ENCODE results near the gene TBL3.

The TBL3 gene

DNA sequence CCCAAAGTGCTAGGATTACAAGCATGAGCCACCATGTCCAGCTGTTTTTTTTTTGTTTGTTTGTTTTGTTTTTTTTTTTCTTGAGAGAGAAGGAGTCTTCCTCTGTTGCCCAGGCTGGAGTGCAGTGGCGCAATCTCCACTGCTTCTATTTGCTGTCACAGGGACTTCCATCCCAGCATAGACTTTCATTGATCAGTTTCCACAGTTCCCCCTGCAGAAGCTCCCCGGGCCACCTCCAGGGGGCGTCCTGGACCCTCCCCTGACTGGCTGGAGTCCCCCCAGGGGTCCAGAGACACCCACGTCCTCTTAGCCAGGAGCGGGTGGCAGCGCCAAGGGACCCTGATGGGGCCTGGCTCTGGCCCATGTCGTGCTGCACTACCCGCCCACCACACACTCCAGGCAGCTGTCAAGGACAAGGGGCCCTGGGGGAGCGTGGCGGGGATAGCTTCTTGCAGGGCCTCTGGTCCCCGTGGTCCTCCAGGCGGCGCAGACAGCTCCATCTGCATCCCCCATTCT, 44.6 kb downstream of the TBL3 start:
- no peak for DNase-seq (ENCODE audit: low read depth)

DNA sequence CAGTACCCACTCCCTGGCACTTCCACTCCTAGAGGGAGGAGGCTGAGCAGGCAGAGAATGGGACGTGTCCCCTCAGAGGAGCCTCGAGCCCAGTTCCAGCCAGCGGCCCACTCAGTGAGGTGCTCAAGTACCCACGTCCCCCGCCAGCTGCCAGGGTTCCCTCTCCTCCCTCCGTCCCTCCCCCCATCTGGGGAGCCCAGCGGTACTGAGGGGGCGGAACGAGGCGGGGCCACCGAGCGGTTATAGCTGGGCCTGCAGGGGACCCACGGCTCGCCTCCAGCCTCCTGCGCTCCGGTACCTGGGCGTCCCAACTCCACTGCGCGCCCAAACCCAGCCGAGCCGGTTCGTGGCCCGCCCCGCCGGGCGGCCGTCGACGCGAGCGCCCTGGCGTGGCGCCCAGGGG, 47.7 kb downstream of the TBL3 start, which contains the start of gene NPW:
Gene NPW (plus strand): TSS at position 268 of the 403 bp plus-strand sequence.
- no peak for DNase-seq (ENCODE audit: low read depth)

DNA sequence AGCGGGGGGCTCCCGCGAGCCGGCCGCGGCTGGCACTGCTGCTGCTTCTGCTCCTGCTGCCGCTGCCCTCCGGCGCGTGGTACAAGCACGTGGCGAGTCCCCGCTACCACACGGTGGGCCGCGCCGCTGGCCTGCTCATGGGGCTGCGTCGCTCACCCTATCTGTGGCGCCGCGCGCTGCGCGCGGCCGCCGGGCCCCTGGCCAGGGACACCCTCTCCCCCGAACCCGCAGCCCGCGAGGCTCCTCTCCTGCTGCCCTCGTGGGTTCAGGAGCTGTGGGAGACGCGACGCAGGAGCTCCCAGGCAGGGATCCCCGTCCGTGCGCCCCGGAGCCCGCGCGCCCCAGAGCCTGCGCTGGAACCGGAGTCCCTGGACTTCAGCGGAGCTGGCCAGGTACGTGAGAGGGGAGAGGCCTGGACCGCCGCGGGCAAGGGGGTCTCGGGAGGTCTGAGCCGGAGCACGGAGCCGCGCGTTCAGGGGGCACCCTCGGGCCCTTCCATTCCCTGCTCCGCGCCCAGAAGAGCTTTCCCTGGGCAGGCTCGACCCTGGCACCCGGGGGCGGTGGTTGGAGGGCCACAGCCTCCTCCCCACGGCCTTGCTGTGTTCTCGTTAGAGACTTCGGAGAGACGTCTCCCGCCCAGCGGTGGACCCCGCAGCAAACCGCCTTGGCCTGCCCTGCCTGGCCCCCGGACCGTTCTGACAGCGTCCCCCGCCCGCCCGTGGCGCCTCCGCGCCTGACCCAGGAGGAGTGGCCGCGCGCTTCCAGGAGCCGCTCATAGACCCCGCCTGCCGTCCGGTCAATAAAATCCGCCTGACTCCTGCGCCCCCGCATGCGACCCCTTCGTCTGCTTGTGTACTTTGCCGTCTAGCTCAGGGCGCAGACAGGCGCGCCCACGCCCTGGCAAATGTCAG, 48.3 kb downstream of the TBL3 start:
- DNase-seq (ENCODE audit: low read depth) = no peak

DNA sequence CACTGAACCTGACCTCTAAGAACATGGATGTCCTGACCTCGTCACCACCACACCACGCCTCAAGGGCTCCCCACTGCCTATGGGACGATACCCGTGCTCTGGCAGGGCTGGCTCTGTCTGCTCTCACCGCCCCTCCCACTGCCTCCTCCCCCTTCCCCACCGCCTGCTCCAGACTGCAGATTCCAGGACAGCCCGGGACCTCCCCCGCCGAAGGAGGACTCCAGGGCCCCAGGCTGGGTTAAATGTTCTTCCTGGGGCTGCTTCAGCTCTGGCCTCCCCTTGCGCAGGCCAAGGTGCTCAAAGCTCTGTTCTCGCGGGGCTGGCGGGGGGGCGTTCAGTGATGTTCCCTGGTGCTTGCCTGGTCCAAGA, 50.9 kb downstream of the TBL3 start:
- DNase-seq (ENCODE audit: low read depth) = no peak

DNA sequence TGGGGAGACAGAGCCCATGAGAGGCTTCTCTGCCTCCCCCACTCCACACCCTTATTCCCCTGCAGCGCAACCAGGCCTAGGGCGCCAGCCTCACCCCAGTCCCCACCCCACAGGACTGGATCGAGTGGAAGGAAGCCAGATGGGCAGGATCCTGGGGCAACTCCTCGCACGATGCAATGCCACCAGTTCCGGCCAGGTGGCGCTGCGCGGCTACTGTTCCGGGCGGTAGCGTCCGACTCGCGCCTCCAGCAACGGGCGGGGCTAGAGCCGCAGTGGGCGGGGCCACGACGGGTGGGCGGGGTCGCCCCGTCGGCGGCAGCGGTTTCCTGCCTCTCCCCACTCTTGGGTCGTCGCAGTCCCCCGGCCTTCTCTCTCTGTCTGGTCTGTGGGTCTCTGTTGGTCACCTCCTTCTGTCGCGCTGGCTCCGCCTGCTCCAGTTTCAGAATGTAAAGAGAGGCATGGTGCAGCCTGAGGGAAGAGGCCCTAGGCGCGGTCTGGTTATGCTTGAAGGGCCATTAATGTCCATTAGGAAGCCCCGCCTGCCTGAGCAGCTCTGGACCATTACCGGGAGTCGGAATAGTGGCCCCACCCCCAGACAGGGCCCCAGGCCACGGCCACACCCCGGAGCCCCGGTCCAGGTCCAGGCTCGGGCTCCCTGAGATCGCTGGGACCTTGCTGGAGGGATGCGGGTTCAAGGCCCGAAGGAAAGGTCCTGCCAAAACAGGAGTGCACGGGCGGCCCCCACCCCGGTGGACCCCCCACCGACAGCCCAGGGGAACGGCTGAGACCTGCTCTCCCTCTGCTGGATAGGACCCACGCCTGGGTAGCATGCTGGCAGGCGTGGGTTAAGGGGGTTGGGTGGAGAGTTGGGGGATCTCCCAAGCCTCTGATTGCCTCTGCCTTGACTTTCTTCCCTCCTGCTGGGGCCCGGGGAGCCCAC, 51.5 kb downstream of the TBL3 start:
- peak; percentile 94 for DNase-seq (ENCODE audit: low read depth)

DNA sequence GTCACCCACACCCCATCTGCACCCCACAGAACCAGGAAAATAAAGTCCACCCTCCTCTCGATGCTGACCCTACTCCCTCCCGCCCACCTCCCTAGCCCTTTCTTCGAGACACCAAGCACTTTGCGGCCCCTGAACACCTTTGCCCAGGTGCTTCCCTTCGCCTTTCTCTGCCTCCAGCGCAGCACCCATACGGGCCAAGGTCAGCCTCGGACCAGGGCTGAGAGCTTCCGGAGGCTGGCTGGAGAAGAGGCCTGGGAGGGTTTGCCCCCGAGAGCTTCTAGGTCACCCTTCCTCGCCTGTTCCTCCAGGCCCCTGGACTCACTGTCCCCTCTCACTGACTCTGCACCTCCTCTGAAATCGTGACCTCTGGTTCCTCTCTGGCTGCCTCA, 52.2 kb downstream of the TBL3 start:
- DNase-seq (ENCODE audit: low read depth) = no peak

DNA sequence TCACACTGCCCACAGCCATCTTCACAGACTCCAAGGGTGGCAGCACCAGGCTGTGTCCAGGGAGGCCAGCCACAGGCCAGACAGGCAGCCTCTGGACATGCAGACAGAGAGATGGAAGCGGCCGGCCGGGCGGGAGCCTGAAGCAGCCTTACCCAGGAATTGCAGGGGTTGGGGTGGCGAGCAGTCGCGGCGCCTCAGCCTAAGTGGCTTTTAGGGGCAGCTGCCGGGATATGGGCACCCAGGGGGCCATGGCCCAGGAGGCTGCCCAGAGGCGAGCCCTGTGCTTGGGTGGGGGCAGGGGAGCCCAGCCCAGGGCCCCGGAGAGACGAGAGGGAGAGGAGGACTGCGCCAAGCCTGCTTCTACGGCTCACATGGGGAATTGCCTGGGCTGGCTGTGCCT, 53.4 kb downstream of the TBL3 start:
- no peak for DNase-seq (ENCODE audit: low read depth)

DNA sequence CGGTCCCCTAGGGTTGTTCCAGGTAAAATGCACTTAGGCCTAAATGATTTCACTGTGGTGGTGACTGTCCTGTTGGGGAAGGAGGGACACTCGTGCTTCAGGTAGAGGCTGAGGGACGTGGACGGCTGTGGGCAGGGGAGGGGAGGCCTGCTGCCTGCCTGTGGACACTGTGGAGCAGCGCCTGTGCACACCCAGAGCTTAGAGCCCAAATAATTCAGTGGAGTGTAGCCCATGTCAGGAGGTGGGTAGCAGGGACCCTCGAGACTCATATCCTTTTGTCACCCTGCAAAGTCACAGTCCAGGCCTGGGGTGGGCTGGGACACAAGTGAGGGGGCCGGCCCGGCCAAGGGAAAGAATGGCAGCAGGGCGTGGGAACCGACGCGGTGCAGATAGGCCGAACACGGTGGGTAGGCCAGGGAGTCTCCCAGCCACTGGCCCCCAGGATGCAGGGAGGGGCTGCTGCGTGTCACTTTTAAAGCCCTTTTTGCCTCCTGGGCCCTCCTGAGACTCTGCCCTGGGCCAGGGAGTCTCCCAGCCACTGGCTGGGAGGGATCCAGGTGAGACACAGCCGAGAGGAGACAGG, 54.1 kb downstream of the TBL3 start:
- DNase-seq (ENCODE audit: low read depth) = no peak

DNA sequence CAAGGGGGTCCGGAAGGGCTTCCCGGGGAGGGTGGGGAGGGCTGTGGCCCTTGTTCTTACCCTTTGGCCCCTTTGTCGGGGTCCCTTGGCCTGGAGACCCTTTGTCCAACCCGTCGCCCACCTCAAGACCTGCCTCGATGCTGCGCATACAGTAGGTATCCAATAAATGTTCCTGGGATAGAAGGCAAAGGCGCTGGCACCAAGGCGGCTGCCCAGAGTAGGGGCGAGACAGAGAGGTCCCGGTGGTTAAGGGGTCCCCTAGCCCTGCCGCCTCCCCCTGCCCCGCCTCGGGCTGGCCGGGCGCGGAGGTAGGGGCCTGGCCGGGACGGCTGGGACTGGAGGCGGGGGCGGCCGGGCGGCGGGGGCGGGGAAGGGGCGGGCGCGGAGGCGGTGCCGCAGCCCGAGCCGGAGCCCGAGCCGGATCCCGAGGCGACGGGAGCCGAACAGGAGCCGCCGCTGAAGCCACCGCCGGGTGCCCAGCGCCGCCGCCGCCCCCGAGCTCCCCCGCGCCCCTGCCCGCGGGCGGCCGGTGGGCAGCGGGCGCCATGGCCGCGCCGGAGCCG, 54.7 kb downstream of the TBL3 start, which contains the start of gene NHERF2:
Gene NHERF2 (plus strand): TSS at position 442 of the 563 bp plus-strand sequence. CDS start 104 bp downstream, at position 546.
- DNase-seq (ENCODE audit: low read depth) = no peak

DNA sequence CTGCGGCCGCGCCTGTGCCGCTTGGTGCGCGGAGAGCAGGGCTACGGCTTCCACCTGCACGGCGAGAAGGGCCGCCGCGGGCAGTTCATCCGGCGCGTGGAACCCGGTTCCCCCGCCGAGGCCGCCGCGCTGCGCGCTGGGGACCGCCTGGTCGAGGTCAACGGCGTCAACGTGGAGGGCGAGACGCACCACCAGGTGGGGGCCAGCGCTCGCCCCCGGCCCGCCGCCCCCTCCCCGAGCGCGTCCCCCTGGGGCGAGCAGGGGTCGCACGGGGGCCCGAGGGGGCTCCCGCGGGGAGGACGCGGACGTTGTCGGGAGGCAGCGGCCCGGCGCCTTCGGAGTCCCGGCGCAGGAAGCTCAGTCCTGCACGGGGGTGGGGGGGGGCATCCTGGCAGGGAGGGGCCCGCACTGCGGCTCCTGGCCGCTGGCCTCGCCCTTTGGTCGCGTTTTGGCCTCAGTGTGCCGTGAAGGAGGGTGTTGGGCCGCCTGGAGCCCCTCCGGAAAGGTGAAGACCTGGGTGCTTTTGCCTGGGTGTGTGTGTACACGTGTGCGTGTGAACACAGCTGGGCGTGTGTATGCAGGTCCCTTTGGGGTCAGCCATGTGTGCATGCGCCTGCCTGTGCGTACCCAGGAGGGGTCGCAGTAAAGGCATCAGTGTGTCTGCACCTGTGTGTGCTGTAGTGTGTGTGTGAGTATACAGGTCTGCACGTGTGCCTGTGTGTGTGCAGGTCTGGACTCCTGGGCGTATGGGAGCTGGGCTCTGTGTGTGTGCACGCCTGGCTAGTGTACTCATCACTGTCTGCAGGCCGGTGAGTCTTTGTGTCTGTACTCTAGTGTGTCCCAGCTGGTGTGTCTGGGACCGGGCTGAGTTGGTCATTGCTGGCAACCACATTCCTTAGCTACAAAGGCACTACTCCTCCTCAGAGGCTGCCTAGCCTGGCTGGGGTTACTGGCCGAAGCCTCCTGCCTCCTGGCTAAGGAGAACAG, 55.5 kb downstream of the TBL3 start:
- DNase-seq (ENCODE audit: low read depth) = no peak

DNA sequence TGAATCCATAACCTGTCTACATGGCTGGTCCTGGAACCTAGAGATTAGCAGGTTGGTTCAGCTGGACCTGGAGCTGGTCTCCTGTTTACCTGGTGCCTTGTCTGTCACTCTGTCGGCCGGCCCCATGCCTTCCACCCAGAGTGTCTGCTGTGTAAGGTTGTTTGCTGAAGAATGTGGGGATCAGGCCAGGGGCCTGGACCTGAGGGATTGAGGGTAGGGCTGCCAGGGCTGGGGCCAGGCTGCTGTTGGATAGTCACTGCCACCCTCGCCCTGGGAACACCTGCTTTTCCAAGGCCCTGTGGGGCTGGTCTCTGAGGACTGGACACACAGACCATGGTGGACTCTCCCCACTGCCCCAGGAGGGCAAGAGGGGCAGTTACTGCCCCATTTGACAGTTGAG, 56.3 kb downstream of the TBL3 start:
- DNase-seq (ENCODE audit: low read depth) = no peak

DNA sequence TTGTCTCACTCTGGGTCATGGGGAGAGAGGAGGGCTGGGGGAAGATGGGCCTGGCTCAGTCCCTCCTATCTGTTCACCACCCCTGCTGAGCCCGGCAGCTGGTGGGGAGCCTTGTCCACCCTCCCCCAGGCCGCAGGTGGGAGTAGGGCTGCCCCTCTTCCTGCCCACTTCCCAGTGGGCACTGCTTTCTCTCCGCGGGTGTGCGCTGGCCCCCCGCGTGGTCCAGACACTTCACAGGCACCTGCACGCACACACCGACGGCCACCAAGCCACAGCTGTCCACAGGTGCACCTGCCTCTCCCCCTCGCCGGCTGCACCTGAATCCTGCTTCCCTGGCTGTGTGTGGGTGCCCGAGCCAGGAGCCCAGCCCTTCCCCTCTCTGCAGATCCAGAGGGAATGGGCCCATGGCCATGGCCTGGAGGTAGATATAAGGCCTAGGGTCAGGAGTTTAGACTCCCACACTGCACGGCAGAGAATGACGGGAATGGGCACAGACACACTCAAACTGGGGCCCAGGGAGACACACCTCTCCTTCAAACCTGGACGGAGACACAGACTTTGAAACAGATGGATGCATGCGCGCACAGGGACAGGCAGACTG, 56.9 kb downstream of the TBL3 start:
- DNase-seq (ENCODE audit: low read depth) = no peak

DNA sequence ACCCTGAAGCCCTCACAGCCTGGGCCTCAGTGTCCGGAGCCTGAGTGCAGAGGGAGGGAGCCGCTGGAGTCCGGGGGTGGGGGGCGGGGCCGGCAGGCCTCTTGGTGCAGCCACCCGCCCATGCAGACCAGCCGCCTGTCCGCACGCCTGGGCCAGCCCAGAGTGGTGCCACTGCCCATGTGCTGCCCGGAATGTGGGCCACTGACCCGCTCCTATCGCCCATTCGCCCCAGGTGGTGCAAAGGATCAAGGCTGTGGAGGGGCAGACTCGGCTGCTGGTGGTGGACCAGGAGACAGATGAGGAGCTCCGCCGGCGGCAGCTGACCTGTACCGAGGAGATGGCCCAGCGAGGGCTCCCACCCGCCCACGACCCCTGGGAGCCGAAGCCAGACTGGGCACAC, 57.5 kb downstream of the TBL3 start:
- no peak for DNase-seq (ENCODE audit: low read depth)

DNA sequence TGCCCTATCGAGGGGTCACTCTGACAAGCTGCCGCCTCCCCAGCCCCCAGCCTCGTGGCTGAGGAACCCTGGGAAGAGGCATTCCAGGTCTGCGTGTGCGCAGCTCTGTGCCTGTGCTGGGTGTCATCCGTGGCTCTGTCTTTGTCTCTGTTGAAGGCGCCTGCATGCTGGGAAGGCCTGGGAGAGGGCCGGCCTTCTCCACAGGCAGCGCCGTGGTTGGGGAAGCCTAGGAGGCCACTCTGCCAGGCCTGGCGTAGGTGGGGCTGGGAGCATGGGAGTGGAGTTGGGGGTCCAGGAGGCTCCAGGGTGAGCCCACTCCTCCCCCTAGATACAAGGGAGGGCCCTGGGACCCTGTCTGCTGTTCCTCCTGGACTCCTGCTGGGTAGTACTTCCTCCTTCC, 58.2 kb downstream of the TBL3 start:
- no peak for DNase-seq (ENCODE audit: low read depth)

DNA sequence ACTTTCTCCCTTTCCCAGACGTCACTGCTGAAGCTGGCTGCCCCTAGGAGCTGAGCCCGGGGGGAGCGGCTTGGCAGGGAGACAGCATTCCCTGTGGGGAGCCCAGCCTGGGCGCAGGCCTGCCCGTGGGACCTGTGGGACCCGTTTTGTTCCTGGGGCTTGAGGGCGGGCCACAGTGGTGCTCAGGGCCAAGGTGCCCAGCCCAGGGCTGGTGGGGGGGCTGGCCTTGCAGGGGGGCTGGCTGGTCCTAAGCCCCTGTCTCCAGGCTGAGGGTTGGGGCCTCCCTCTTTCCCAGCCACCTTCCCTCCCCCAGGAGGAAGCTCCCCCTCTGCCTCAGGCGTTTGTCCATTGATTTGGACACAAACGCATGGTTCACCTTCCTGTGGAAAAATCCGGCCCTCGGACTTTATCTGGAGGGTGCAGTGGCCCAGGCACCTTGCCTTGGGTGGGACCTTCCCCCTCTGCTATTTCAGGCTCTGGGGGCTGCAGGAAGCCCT, 59.3 kb downstream of the TBL3 start:
- DNase-seq (ENCODE audit: low read depth) = no peak

Data from activated T-helper 9 cell treated with anti-CD3 and anti-CD28 coated beads, Interleukin-2, amount 50 U/mL, for 16 hours (primary cell).